NCI-H510A (cell line): Measurements from ENCODE around the gene ASPHD1.

Experiments
- DNase-seq: peaks from one replicate; lab custom pipeline; 2025; lab: John Stamatoyannopoulos, UW

ASPHD1 gene

DNA sequence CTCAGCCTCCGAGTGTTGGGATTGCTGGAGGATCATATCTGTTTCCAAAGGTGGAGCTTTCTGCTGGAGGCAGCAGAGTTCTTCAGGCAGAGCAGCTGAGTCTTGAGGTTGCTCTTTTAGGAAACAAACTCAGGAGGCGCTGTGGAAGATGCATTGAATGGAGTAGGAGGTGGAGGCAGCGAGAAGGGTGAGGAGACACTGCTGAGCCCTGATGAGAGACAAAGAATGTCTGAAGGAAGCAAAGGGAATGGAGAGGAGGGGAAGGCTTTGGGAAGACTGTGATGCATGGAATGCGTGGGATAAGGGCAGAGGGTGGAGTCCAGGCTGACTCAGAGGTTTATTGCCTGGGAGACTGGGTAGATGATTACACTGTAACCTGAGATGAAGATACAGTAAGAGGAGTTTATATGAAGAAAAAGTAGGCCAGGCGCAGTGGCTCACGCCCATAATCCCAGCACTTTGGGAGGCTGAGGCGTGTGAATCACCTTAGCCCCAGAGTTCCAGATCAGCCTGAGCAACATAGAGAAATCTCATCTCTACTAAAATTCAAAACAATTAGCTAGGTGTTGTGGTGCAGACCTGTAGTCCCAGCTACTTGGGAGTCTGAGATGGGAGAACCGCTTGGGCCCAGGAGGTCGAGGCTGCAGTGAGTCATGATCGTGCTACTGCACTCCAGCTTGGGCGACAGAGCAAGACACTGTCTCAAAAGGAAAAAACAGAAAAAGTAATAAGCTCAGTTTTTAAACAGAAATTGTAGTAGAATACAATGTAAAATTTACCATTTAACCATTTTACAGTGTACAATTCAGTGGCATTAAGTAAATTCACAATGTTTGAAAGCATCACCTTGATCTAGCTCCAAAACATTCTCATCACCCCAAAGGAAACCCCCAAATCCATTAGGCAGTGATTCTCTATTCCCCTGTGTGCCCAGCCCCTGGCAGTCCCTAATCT lies 43.8 kb downstream of the ASPHD1 start:
- peak; percentile 54 for DNase-seq

DNA sequence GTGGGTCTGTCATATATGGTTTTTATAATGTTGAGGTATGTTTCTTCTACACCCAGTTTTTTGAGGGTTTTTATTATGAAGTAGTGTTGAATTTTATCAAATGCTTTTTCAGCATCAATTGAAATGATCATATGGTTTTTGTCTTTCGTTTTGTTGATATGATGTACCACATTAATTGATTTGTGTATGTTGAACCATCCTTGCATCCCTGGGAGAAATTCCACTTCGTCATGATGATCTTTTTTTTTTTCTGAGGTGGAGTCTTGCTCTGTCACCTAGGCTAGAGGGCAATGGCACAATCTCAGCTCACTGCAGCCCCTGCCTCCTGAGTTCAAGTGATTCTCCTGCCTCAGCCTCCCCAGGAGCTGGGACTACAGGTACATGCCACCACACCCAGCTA lies 47.6 kb downstream of the ASPHD1 start:
- no peak for DNase-seq

DNA sequence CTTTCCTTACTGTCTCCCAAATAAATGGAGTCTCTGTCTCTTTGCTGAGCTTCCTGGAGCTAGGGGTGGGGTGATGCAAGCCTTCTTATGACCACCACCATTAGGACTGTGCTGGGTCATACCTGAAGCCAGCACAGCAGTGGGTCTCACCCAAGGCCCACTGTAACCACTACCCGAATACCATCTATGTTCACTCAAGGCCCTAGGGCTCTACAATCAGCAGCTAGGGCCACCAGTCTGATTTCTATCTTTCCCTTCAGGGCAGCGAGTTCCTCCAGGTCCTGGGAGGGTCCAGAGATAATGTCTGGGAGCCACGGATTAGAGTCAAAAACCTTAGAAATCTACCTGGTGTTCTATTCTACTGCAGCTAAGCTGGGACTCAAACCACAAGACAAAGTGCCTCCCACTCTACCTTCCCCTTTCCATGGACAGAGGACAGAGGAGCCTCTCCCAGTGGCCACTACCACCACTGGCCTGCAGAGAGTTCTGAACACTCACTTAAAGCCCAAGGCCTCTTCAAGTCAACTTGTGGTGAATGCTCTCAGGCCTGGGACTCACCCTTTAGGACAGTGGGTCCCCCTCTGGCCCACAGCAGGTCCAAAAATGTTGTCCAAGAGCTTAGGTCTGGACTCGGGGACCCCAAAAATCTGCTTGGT lies 50.6 kb downstream of the ASPHD1 start:
- DNase-seq: no peak

DNA sequence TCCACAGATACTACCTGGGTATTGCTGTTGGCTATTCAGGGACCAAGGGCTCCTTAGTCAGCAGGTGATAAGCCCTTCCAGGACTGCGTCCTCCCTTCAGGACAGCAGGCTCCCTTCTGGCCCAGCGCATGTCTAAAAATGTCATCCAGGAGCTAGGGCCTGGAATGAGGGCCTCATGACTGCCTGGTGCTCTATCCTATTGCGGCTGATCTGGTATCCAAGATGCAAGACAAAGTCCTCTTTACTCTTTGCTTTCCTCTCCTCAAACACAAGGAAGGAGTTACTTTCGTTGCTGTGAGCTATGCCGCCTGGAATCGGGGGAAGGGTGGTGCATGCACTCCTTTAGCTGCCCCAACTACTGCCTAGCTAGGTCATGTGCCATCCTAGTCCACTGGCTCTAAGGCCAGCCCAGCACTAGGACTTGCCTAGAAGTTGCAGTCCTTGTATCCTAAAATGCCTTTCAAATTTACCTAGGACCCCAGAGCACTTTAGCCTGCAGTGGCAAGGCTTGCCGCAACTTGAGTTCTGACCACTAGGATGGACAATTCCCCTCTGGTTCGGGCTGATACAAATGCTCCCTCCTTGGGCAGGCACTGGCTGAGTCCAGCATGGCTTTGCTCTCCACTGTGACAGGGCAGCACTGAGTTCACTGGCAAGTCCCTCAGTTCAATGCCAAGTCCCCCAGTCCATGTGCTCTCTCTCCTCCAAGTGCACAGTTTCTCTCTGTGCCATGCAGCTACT lies 51.5 kb downstream of the ASPHD1 start:
- no peak for DNase-seq
